ENCODE measurements around the gene TULP1. TPM values are rescaled to one million over a fixed set of nuclear protein-coding genes. Genes with fewer than 3 reads are reported as not detected.

TULP1 gene
- total RNA-seq, 1 experiment from 2014 or later = not detected

DNA sequence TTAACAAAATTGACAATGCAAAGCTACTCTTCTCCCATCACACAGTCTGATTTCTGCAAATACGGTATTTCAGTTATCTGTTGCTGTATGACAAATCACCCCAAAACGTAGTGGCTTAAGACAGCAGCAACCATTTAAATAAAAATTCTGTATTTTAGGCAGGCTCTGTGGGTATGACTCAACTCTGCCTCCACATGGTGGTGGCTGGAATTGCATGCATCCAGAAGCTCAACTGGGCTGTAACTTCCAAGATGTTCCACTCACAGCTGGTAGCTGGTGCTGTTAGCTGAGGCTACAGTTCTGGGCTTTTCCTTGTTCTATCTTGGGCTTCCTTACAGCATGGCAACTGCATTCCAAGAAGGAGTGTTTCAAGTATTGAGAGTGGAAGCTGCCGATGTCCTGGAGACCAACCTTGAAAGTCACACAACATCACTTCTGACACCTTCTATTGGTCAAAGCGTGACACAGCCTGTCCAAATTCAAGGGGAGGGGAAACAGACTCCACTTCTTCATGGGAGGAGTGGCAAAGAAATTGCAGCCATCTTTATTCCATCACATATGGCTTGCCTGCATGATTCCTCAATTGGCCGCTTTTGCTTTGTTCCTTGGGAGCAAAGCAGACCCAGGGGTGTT, 39.7 kb upstream of the TULP1 start:
- DNase-seq (ENCODE audit: low read depth, low spot score) = peak; percentile 26
- peaks cover 4 to 9% of the 10 kb centered on the region in 2 experiments; a peak in 2 of 4 replicates for H3K9me3 ChIP-seq (ENCODE audit: control insufficient read depth in 1 of 2, insufficient read depth in 1 of 2, low read depth in 1 of 2, low read length in 2 of 2)
- no TSS peak for BruUV-seq (replicated peaks)
- RAD21 ChIA-PET (ENCODE audit: low non-redundant PET in 1 of 2, low total read pairs in 2 of 2, uncharacterized antibody in 2 of 2, unreplicated experiment in 2 of 2) = no interaction called here
- H2AFZ ChIP-seq (ENCODE audit: low read depth, low read length, poor library complexity, severe bottlenecking) = no peak overlapping the region
- CTCF ChIA-PET = interaction anchor here (0.6 to 1.2 kb wide), 8 partner anchors 11 to 184 kb away, joined by 3 to 7 read pairs (median 3); no protein-coding TSS in a partner anchor
- H3K4me3 ChIP-seq (replicated peaks in 1 of 2; ENCODE audit: low read depth in 1 of 2, low read length in 2 of 2) = no peak overlapping the region
- no peak overlapping the region for H3K4me2 ChIP-seq (ENCODE audit: low read length)
- H3K27ac ChIP-seq (ENCODE audit: low read depth, low read length) = no peak overlapping the region
- no peaks in the 10 kb centered on the region for H3K27me3 ChIP-seq (ENCODE audit: insufficient read depth, low read length)
- ATAC-seq = peak; percentile 78
- no peak overlapping the region for H3K9ac ChIP-seq (ENCODE audit: low read length)
- intact Hi-C loops (cut with micrococcal nuclease) = no loop called here
- no peaks in the 10 kb centered on the region for H3K79me2 ChIP-seq (ENCODE audit: insufficient read depth, low read length)
- POLR2A ChIA-PET = interaction anchor here (0.6 kb wide), 1 partner anchor 58 kb away, joined by 3 read pairs; no protein-coding TSS in a partner anchor
- H3K4me1 ChIP-seq (ENCODE audit: control insufficient read depth in 1 of 2, insufficient read depth in 2 of 2, low read length in 2 of 2) = no peaks in the 10 kb centered on the region
- no peaks in the 10 kb centered on the region for H3K9me2 ChIP-seq (ENCODE audit: insufficient read depth)
- H4K20me1 ChIP-seq (ENCODE audit: insufficient read depth) = no peaks in the 10 kb centered on the region
- no peaks in the 10 kb centered on the region for H3K36me3 ChIP-seq (ENCODE audit: control insufficient read depth in 1 of 2, insufficient read depth in 2 of 2, low read length in 2 of 2)
- TF ChIP-seq SIN3A (IDR thresholded peaks at IDR 0.05; ENCODE audit: low read depth) = no peak
- no peak for TF ChIP-seq ATF3 (IDR thresholded peaks at IDR 0.05)
- TF ChIP-seq JUND (IDR thresholded peaks at IDR 0.05) = no peak
- no peak for TF ChIP-seq REST (IDR thresholded peaks at IDR 0.05; ENCODE audit: low read depth)
- no peak for TF ChIP-seq TCF7L2 (IDR thresholded peaks at IDR 0.05; ENCODE audit: borderline replicate concordance, extremely low read depth, insufficient read depth, insufficient read length)
- TF ChIP-seq FOSL1 (IDR thresholded peaks at IDR 0.05; ENCODE audit: low read depth) = no peak
- no peak for TF ChIP-seq POLR2AphosphoS5 (IDR thresholded peaks at IDR 0.05; ENCODE audit: low read depth, low read length)
- TF ChIP-seq YY1 (IDR thresholded peaks at IDR 0.05; ENCODE audit: extremely low read depth, insufficient replicate concordance, low read depth, low read length) = no peak
- TF ChIP-seq EZH2 (IDR thresholded peaks at IDR 0.05) = no peak
- no peak for TF ChIP-seq POLR2A (IDR thresholded peaks at IDR 0.05; ENCODE audit: borderline replicate concordance, extremely low read depth, insufficient read depth, insufficient read length)
- no peak for TF ChIP-seq SRF (IDR thresholded peaks at IDR 0.05; ENCODE audit: low read depth)
- TF ChIP-seq RAD21 (IDR thresholded peaks at IDR 0.05; ENCODE audit: low read depth) = peak; percentile 60
- no peak for TF ChIP-seq SP1 (IDR thresholded peaks at IDR 0.05; ENCODE audit: low read depth)
- TF ChIP-seq ELF1 (IDR thresholded peaks at IDR 0.05; ENCODE audit: borderline replicate concordance, low read depth) = no peak
- TF ChIP-seq CEBPB (IDR thresholded peaks at IDR 0.05; ENCODE audit: low read depth) = no peak
- TF ChIP-seq, protein P1, sequence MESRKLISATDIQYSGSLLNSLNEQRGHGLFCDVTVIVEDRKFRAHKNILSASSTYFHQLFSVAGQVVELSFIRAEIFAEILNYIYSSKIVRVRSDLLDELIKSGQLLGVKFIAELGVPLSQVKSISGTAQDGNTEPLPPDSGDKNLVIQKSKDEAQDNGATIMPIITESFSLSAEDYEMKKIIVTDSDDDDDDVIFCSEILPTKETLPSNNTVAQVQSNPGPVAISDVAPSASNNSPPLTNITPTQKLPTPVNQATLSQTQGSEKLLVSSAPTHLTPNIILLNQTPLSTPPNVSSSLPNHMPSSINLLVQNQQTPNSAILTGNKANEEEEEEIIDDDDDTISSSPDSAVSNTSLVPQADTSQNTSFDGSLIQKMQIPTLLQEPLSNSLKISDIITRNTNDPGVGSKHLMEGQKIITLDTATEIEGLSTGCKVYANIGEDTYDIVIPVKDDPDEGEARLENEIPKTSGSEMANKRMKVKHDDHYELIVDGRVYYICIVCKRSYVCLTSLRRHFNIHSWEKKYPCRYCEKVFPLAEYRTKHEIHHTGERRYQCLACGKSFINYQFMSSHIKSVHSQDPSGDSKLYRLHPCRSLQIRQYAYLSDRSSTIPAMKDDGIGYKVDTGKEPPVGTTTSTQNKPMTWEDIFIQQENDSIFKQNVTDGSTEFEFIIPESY (IDR thresholded peaks at IDR 0.05; ENCODE audit: extremely low read depth, insufficient replicate concordance, low read length) = no peak
- TF ChIP-seq ZFX (IDR thresholded peaks at IDR 0.05) = no peak
- TF ChIP-seq, protein P2, sequence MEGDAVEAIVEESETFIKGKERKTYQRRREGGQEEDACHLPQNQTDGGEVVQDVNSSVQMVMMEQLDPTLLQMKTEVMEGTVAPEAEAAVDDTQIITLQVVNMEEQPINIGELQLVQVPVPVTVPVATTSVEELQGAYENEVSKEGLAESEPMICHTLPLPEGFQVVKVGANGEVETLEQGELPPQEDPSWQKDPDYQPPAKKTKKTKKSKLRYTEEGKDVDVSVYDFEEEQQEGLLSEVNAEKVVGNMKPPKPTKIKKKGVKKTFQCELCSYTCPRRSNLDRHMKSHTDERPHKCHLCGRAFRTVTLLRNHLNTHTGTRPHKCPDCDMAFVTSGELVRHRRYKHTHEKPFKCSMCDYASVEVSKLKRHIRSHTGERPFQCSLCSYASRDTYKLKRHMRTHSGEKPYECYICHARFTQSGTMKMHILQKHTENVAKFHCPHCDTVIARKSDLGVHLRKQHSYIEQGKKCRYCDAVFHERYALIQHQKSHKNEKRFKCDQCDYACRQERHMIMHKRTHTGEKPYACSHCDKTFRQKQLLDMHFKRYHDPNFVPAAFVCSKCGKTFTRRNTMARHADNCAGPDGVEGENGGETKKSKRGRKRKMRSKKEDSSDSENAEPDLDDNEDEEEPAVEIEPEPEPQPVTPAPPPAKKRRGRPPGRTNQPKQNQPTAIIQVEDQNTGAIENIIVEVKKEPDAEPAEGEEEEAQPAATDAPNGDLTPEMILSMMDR (IDR thresholded peaks at IDR 0.05 in 2 of 3, conservative IDR thresholded peaks at IDR 0.05 in 1 of 3; ENCODE audit: borderline replicate concordance in 1 of 3, insufficient read depth in 1 of 3, low read depth in 2 of 3, low read length in 2 of 3) = peak; percentile 38 to 97 (median 96); a peak in 5 of 6 replicates
- TF ChIP-seq EGR1 (IDR thresholded peaks at IDR 0.05; ENCODE audit: low read depth) = no peak
- TF ChIP-seq EZH2phosphoT487 (IDR thresholded peaks at IDR 0.05; ENCODE audit: borderline replicate concordance) = no peak
- TF ChIP-seq CBX3 (IDR thresholded peaks at IDR 0.05; ENCODE audit: low read depth) = 0 out of 2 replicates have a peak, but pooled peaks have one; percentile 17

Data from HCT116 (cell line).